HG02885 (cell line): ENCODE results near the gene DCAF7.

Experiments used
- ATAC-seq: cut with Tn5 transposase; IDR thresholded peaks from one replicate; pipeline ENCODE4 v1.9.1; 2021; ENCODE audit warnings: mild to moderate bottlenecking; ENCODE audit not compliant: unreplicated experiment, poor library complexity

The DCAF7 gene

GRCh38 chr17:63542942-63543821, 7.1 kb upstream of the DCAF7 start:
- ATAC-seq = no peak

- no peak for ATAC-seq
These were observed 6.4 kb upstream of the DCAF7 start for GRCh38 chr17:63543822-63544420.

GRCh38 chr17:63544467-63545301, 5.6 kb upstream of the DCAF7 start:
- ATAC-seq = no peak

GRCh38 chr17:63546308-63547082, 3.8 kb upstream of the DCAF7 start:
- no peak for ATAC-seq

GRCh38 chr17:63547083-63547523, 3.2 kb upstream of the DCAF7 start:
- no peak for ATAC-seq

GRCh38 chr17:63549289-63549945, 860 bp upstream of the DCAF7 start:
- ATAC-seq = peak; percentile 23

- ATAC-seq = no peak
These were observed 751 bp downstream of the DCAF7 start for GRCh38 chr17:63550817-63551639.

- no peak for ATAC-seq
These were observed 1.9 kb downstream of the DCAF7 start for GRCh38 chr17:63552211-63552610.

GRCh38 chr17:63555500-63556156, 5.4 kb downstream of the DCAF7 start:
- ATAC-seq = no peak

GRCh38 chr17:63557416-63557815, 7.1 kb downstream of the DCAF7 start:
- ATAC-seq = no peak

- no peak for ATAC-seq
These were observed 8.2 kb downstream of the DCAF7 start for GRCh38 chr17:63558441-63558840.

GRCh38 chr17:63561819-63562218, 11.5 kb downstream of the DCAF7 start:
- ATAC-seq = no peak

- no peak for ATAC-seq
These were observed 13.1 kb downstream of the DCAF7 start for GRCh38 chr17:63563339-63563738.

- no peak for ATAC-seq
These were observed 14.3 kb downstream of the DCAF7 start for GRCh38 chr17:63564562-63564961.

GRCh38 chr17:63567229-63567628, 17.0 kb downstream of the DCAF7 start:
- no peak for ATAC-seq

- no peak for ATAC-seq
These were observed 18.3 kb downstream of the DCAF7 start for GRCh38 chr17:63568563-63568962.

- no peak for ATAC-seq
These were observed 21.5 kb downstream of the DCAF7 start for GRCh38 chr17:63571632-63572310.

GRCh38 chr17:63573634-63574033, 23.4 kb downstream of the DCAF7 start:
- no peak for ATAC-seq
